ENCODE data around the gene RANBP1.
"Not testable (repeated sequence)": the region's sequence is repeated elsewhere in the genome, so short reads cannot be mapped to it uniquely, and the experiment has no call there.

Gene RANBP1

DNA sequence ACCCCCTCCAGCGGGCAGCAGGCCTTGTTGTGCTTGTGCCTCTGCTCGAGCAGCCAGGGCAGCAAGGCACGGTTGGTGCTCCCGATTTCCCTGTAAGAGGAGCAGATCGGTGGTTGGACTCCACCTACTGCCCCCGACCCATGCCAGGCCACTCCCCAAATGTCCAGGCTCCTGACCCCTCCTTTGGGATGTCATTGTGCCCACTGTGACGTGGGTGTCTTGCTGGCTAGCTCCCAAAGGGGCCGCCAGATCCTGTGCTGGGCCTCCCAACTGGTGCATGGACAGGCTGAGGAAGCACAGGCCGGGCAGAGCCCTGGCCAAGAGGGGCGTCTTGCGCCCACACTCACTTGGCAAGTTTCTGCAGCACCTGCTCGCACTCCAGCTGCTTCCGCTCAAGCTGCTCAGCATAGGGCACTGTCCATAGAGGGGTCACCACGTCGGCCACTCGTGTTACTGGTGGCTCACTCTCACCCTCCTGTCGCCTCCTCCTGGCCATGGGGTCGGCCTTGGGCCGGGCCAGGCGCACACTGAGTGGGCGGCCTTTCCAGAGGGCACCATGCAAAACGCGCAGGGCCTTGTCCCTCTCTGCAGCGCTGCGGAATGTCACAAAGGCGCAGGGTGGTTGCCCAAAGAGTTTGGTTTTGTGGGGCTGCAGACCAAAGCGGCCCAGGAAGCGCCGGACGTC is at the start of gene RANBP1:
TSS of gene RANBP1 (plus strand) at position 414 of the 685 bp plus-strand sequence. CDS start at position 495, 81 bp downstream.
- no peak for DNase-seq (ENCODE audit: low read depth)

DNA sequence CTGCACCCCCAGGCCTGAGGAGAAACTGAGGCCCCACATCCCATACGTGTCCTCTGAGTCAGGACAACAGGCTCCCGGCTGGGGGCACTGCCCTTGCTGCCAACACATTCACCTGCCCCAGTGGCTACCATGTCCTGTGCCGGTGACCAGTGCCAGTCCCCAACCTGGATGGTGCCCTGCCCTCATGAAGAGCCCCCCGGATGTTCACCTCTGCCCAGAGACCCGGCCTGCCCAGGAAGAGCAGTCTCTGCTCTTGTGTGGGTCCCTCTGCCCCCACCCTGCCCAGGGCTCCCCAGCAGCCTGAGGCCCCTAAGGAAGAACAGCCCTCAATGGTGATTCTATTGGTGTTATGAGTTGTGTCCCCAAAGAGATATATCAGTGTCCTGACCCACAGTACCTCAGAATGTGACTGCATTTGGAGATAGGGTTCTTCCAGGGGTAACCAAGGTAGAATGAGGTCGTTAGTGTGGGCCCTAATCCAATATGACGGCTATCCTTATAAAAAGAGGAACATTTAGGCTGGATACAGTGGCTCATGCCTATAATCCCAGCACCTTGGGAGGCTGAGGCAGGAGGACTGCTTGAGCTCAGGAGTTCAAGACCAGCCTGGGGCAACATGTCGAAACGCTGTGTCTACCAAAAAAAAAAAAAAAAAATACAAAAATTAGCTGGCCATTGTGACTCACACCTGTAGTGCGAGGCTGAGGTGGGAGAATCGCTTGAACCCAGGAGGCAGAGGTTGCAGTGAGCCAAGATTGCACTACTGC is 49.1 kb upstream of the RANBP1 start:
- no peak for DNase-seq (ENCODE audit: low read depth)

DNA sequence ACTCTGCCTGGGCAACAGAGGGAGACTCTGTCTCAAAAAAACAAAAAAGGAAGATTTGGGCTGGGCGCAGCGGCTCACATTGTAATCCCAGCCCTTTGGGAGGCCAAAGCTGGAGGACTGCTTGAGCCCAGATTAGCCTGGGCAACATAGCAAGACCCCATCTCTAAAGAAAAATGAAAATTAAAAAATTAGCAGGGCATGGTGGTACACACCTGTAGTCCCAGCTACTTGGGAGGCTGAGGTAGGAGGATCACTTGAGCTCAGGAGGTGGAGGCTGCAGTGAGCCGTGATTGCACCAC is 48.6 kb upstream of the RANBP1 start:
- not testable (repeated sequence) for DNase-seq (ENCODE audit: low read depth)

DNA sequence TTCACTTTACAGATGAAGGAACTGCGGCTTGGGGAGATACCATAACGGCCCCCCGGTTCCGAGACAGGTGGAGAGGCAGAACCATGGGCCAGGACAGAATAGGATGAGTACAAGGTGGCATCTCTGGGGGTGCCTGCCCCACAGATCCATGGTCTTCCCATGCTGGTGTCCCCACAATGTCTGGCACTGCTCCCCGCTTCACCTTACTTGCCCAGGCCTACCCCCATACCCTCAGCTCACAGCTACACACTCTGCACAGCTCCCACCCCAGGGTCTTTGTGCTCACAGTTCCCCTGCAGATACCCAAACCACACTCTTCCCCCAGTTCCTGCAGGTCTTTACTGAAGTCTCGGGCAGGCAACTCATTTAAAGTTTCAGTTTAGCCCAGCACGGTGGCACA is 47.3 kb upstream of the RANBP1 start:
- no peak for DNase-seq (ENCODE audit: low read depth)

DNA sequence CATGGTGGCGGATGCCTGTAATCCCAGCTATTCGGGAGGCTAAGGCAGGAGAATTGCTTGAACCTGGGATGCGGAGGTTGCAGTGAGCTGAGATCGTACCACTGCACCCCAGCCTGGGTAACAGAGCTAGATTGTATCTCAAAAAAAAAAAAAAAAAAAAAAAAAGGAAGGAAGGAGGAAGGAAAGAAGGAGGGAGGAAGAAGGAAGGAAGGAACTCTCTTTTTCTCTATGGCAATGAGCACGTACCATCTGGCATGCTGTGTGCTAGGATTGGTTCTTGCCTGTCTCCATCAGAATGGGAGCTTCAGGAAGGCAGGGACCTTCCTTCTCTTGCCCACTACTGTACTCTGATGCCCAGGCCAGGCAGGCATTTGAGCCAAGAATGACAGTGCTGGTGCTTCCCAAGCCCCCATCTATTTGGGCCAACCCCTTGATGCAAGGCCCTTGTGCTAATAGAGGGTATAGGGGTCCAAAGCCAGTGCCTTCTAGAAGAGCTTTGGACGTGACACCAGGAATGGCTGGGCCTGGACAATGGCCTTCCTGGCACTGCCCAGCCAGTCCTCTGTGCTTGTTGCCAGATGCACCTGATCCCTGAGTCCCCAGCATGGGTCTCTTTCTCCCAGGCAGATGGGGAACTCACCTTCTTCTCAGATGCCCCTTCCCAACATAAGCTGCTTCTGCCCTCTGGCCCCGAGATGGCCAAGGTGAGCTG is 46.4 kb upstream of the RANBP1 start:
- DNase-seq (ENCODE audit: low read depth), result no peak

DNA sequence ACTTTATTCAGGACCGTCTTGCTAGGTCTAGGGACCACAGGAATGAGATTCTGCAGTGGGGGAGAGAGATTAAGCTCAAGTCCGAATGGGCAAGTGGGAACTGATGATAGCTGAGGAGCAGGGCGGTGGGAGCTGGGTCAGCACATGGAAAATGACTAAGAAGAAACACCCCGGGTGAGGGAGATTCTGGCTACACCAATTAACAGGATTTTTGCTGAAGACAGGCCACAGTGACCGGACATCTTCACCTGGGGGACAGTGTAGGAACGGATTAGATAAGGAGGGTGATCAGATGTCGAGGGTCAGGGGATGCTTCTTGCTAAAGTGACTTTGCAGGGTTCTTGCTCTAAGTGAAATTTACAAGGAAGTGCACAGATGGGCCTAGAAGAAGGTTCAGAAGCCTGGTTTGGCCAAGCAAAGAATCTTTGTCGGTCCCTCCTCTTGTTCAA is 44.4 kb upstream of the RANBP1 start:
- no peak for DNase-seq (ENCODE audit: low read depth)

DNA sequence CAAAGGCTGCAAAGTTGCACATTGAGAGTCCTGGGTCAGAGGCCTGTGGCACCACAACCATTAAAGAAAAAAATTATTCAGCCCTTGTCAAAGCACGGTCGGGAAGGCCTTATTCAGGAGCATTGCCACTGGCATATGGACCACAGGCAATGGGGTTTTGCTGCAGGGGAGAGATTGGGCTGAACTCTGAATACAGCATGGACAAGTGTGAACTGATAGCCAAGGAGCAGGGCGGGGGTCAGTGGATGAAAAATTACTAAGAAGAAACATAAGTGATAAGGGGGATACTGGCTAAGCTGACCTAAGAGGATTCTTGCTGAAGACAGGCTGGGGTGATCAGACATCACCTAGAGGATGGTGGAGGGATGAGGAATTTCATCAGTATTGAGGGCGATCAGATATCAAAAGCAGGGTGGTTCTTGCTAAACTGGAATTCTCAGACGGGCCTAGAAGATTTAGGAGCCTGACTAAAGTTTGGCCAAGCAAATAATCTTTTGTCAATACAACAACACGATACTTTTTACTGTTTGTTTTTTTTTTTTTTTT is 39.2 kb upstream of the RANBP1 start:
- DNase-seq (ENCODE audit: low read depth), result no peak

DNA sequence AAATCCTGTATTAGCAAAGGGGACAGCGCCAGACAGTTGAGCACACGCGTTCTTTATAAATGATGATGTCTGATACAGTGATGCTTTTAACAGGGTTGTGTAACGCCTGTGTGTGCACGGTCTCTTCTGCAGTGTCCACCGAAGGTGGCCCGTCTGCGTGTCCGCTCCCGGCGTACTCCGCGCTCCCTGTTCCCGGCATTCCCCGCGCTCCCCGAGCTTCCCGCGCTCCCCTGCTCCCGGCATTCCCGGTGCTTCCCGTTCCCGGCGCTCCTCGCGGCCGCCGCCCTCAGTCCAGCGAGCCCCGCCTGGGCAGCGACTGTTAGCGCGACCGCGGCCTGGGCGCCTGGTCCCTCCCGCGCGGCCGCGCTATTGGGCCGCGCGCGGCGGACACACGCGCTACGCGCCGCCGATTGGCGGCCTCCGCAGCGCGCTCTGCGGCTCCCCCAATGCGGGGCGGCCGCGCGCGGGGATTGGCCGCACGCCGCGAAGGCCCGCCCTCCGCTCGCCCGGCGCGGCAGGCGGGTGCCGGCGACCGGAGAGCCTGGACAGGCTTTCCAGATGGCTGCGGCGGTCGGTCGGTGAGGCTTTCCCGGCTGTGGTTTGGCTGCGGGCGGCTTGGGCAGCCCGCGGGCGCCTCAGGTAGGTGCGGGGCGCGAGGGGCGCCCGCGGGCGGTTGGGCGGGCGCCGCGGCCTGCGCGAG is 36.0 kb upstream of the RANBP1 start, which contains the start of gene DGCR8:
TSS of gene DGCR8 (plus strand) at position 497 of the 700 bp plus-strand sequence. CDS start 5,723 bp downstream, outside the sequence.
- peak; percentile 26 for DNase-seq (ENCODE audit: low read depth)

DNA sequence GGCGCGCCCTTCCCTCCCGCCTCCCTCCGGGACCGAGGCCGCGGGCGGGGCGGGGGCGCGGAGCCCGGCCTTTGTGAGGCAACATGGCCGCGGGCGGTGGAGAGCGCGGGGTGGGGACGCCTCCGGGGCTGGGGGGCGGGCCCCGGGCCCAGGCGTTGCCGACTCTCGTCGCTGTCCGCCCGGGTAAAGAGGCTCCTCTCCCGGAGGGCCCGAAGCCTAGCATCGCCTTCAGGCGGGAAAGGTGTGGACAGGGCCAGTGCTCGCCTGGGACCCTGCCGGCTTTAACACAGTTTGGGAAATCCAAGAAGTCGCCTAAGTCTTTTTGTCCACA is 35.5 kb upstream of the RANBP1 start:
- peak; percentile 41 for DNase-seq (ENCODE audit: low read depth)

DNA sequence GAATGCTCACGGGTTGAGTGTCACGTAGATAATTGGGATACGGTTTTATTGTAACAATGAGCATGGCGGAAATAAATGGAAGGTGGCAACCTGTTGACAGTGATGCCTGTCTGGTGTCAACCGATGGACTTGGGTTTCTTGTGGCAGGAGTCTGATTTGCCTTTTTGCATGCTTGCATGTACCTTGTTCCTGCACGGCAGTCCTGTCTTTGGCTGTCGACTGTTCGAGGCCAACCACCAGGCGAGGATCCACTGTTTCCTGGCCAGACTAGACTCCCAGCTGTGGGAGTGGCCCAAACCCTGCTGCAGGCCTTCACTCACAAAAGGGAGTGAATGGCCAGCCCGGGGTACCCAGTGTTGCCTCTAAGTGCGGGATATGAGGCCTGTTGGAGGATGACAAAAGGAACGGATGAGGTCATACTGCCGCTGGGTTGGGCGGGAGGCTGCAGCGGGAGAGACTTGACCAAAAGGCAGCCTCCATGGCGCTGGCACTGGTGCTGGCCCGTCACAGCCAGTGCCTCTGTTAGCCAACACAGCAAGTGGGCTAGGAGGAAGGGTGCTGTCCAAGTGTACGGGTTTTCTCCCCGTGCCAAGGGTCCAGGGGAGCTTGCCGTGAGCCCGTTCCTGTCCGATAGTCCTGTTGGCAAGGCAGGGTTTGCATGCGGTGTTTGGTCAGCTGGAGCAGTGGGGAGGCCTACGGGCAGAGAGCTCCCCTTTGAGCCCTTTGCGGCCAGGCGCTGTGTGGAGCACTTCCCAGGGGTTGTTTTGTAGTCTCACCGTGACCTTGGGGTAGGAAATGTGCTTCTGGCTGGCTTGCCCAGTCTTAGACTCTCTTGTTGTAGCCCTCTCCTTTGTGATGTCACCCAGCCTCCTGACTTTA is 34.9 kb upstream of the RANBP1 start:
- DNase-seq (ENCODE audit: low read depth), result no peak

DNA sequence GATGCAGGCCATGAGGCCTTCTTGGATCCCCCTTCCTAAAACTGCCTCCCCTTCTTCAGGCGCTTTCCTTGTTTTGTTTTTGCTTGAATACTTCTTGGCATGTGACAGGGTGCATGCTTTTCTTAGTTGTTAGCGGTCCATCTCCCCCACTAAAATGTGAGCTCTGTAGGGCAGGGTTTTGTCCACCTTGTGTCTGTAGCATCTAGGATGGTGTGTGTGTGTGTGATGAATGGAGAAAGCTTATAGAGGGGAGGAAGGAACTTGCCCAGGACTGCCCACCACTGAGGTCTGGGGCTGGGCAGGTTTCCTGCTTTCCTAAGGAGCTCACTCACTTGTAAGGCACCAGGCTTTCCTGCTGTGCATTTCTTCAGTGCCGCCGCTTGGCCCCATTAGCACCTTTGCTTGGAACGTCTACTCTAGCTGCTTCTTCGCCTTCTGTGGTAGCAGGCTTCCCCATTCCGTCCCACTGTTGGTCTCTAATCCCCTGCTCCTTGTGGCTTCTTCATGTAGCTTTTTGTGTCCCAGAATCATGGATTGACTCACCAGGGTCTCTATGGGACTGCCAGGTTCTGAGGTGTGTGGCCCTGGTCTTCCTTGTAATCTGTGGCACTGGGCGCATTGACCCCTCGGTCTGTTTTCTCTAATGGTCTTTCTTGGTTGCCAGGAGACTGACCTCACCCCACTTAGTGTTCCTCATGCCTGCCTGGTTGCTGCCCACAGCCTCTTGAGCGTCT is 32.6 kb upstream of the RANBP1 start:
- DNase-seq (ENCODE audit: low read depth), result no peak

DNA sequence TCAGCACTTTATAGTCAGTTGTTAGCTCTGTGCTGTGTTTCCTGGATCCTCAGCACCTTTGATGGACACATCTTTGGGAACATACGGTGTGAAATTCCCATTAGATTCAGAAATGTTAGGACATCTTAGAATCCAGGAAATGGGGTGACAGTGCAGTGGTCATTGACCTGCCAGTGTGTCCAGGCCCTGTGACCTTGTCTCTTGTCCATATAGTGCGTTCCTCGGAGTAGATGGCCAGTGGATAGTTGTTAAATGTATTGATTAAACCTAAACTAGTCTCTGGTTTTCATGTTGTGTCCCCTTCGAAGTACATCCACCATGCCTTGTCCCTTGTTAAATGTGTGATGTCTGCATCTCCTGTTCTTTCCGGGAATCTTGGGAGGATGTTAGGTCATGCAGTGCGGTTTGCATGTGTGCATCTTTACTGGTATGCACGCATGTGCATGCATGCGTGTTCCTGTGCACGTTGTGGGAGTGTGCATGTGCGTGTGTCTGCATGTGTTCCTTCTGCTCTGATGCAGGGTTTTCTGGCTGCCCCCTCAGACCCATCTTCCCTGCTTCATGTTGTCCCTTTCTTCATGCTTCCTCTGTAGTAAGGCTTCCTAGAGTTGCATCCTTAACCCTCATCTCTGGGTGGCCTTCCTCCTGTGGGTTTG is 31.9 kb upstream of the RANBP1 start:
- DNase-seq (ENCODE audit: low read depth), result no peak

DNA sequence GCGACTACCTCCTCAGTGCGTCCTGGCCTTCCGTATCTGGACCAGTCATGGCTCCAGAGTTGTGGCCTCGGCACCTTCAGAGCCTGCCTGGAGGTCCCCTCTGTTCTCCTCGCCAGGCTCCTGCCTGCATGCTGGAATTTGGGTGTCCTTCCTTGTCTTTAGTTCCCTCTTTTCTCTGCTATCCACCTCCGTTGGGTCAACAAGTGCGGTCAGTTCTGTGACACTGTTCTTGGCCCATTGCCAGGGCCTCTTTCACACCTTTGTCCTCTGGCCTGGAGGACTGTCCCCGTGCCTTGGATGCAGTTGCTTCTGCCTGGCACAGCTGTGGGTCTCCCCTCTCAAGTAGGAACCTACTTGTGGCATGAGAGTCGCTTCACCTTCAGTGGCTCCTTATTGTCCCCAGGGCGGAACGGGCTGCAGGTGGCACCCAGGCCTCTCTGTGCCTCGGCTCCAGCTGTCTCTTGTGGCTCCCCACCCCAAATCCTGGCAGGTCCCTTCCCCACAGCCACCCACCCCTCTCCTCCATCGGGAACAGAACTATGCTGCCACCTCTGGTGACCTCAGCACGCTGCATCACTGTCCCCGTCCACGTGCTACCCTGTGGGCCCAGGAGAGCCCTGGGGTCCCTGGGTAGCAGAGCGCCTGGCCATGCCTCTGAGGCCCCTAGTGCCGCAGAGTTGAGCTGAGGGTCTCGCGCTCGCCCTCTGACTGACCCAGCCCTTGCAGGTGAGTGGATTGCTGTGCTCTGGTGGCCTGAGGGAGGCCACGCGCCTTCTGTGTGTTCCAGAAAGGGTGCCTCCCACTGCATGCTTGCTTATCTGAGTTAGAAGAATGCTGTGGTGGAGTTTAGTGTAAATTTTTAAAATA is 31.1 kb upstream of the RANBP1 start:
- no peak for DNase-seq (ENCODE audit: low read depth)

DNA sequence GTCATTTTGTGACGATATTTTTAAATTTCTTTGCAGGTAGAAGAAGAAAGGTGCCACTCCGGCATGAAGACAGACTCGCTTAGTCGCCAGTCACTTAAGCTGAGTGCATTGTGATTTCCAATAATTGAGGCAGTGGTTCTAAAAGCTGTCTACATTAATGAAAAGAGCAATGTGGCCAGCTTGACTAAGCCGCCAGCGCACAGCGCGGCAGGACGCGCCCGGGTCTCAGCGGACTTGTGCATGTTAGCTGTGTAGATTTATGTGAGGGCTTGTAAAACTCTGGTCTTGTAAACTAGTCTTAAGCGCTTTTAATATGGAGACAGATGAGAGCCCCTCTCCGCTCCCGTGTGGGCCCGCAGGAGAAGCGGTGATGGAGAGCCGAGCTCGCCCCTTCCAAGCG is 30.3 kb upstream of the RANBP1 start:
- DNase-seq (ENCODE audit: low read depth), result no peak

DNA sequence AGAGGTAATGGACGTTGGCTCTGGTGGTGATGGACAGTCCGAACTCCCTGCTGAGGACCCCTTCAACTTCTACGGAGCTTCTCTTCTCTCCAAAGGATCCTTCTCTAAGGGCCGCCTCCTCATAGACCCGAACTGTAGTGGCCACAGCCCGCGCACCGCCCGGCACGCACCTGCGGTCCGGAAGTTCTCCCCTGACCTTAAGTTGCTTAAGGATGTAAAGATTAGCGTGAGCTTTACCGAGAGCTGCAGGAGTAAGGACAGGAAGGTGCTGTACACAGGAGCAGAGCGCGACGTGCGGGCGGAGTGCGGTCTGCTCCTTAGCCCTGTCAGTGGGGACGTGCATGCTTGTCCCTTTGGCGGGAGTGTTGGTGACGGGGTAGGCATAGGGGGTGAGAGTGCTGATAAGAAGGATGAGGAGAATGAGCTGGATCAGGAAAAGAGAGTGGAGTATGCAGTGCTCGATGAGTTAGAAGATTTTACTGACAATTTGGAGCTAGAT is 29.8 kb upstream of the RANBP1 start:
- DNase-seq (ENCODE audit: low read depth), result no peak

DNA sequence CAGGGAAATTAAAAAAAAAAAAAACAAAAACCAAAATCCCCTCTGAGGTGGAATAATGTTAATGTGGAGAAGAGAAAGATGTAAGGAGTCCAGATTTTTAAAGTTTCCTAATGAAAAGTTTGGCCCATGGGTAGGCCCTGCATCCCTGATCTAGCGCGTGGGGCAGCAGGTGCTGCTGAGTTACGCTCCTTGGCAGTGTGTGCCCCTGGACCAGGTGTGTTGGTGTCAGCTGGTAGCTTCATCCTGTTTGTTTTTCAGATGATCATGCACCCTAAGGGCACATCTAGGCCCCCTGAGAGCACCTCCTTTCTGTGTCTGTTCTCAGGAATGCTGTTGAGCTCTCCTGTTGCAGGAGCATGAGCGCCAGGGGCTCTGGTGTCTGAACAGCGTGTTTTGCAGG is 29.1 kb upstream of the RANBP1 start:
- no peak for DNase-seq (ENCODE audit: low read depth)

DNA sequence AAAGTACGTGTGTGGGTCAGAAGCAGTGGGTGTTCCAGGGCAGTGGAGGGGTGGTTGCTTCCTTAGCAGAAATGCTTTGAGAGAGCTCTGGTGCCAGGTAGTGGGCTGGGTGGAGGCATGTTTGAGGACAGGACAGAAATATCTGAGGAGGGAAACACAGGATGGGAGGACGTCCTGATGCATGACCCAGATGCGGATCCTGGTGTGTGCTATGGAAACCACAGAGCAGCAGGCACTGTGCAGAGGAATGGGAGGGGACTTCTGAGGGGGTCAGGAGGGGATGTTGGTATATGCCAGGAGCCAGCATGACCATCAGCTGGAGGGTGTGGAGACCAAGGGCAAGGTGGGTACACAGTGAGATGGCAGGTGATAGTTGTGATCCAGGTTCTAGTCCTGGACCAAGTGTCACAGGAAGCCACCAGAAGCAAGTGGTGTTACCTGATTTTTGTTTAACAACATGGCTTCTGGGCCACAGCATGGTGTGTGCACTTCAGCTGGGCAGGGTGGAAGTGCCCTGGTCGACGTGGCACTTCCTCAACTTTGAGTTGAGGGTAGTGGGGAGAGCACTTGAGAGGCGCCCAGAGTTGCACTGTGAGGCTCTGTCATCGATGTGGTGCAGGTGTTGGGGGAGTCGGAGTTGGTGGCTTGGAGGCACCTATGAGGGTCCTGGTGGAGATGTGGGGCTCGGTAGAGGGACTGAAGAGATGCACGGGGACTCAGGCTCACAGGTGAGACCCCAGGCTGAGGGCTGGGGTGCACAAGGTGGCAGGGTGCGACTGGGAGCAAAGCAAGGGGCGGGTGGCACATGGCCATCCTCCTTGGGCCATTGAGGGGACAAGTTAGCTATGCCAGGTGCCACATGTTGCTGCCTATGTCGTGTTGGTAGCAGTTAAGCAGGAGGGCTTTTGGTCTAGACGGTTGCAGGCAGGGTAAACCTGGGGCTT is 28.3 kb upstream of the RANBP1 start:
- DNase-seq (ENCODE audit: low read depth), result no peak

DNA sequence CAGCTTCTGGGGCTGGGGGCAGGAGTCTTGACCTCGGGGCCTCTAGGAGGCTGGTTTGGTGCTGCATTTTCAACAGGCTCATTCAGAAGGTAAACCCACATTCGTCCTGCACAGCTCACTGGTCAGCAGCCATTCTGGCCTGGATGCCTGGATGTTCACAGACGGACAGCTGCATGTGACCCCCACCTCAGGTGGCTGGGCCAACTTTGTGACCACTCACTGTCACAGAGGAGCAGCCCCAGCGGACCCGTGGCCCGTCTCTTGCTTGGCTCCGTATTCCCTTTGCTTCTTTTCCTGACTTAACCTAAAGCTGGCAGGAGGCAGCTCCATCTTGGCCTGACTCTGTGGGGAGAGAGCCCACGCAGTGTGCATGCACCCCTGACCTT is 27.6 kb upstream of the RANBP1 start:
- DNase-seq (ENCODE audit: low read depth), result no peak

Data from stimulated activated CD8-positive, alpha-beta memory T cell treated with anti-CD3 and anti-CD28 coated beads, Interleukin-15, amount 100 ng/mL, for 1 hour (primary cell).